Loucy (cell line): Measurements from ENCODE around the gene ASS1.

Experiments used
- H2AFZ ChIP-seq: fragments of 200-600 bp; sonication (generic); 2 replicates; pipeline ENCODE4 v1.6.0; 2016; ENCODE audit warnings: antibody characterized with exemption, mild to moderate bottlenecking, low read length, moderate library complexity
- H3F3A ChIP-seq: fragments of 200-600 bp; 2 replicates; pipeline ENCODE4 v1.6.0; 2016; ENCODE audit warnings: antibody characterized with exemption, low read depth, mild to moderate bottlenecking
- H3K27me3 ChIP-seq: fragments of 200-600 bp; sonication (generic); 2 replicates; pipeline ENCODE4 v1.6.1; 2014; ENCODE audit warnings: low read length, mild to moderate bottlenecking; ENCODE audit not compliant: insufficient read depth, poor library complexity, severe bottlenecking
- H3K36me3 ChIP-seq: fragments of 200-600 bp; sonication (generic); 2 replicates; pipeline ENCODE4 v1.6.1; 2016; ENCODE audit warnings: low read length; ENCODE audit not compliant: insufficient read depth
- H3K4me1 ChIP-seq: fragments of 200-600 bp; sonication (generic); 2 replicates; pipeline ENCODE4 v1.5.1; 2014; ENCODE audit warnings: low read length, mild to moderate bottlenecking; ENCODE audit not compliant: insufficient read depth, poor library complexity, severe bottlenecking
- H3K4me2 ChIP-seq: fragments of 200-600 bp; sonication (generic); 2 replicates; pipeline ENCODE4 v1.6.0; 2014; ENCODE audit warnings: antibody characterized with exemption, low read length, low read depth, mild to moderate bottlenecking; ENCODE audit not compliant: poor library complexity, severe bottlenecking
- H3K4me3 ChIP-seq: fragments of 200-600 bp; sonication (generic); 2 replicates; pipeline ENCODE4 v1.5.1; 2014; ENCODE audit warnings: low read length, mild to moderate bottlenecking, mixed read lengths; ENCODE audit not compliant: poor library complexity, severe bottlenecking
- H3K79me2 ChIP-seq: fragments of 200-600 bp; sonication (generic); 2 replicates; pipeline ENCODE4 v1.6.1; 2014; ENCODE audit warnings: low read length; ENCODE audit not compliant: insufficient read depth
- H3K9ac ChIP-seq: fragments of 200-600 bp; sonication (generic); 2 replicates; pipeline ENCODE4 v1.6.0; 2014; ENCODE audit warnings: mild to moderate bottlenecking, low read depth, low read length, moderate library complexity; ENCODE audit not compliant: poor library complexity, severe bottlenecking
- H3K9me2 ChIP-seq: fragments of 200-600 bp; sonication (generic); replicated peaks from 2 replicates; pipeline ENCODE4 v1.6.1; 2016; ENCODE audit warnings: low read depth, low read length, mixed read lengths
- H3K9me3 ChIP-seq: fragments of 200-600 bp; sonication (generic); 2 replicates; pipeline ENCODE4 v1.6.1; 2014; ENCODE audit warnings: mild to moderate bottlenecking, antibody characterized with exemption, low read length, low read depth; ENCODE audit not compliant: insufficient read depth
- H4K20me1 ChIP-seq: fragments of 200-600 bp; sonication (generic); 2 replicates; pipeline ENCODE4 v1.6.0; 2014; ENCODE audit warnings: antibody characterized with exemption, low read length, mild to moderate bottlenecking; ENCODE audit not compliant: insufficient read depth, poor library complexity, severe bottlenecking
- EZH2phosphoT487 ChIP-seq: fragments of 200-600 bp; IDR thresholded peaks from 2 replicates; pipeline ENCODE4 v1.6.1; 2018; ENCODE audit warnings: antibody characterized with exemption, mild to moderate bottlenecking, moderate library complexity, borderline replicate concordance
- TF ChIP-seq, protein P1 (sequence below): fragments of 200-600 bp; sonication (generic); conservative IDR thresholded peaks from 2 replicates; pipeline ENCODE4 v1.5.1; 2014; ENCODE audit warnings: mild to moderate bottlenecking, antibody characterized with exemption, low read length

The ASS1 gene

GRCh38 chr9:130437011-130437789 lies 7.6 kb upstream of the ASS1 start:
- Histone ChIP-seq H3K9ac (no peak overlapping the region), H4K20me1 (no peaks in the 10 kb centered on the region), H3K27me3 (no peaks in the 10 kb centered on the region), H3K79me2 (no peaks in the 10 kb centered on the region), H2AFZ (no peak overlapping the region), H3K9me2 (no peaks in the 10 kb centered on the region), H3F3A (no peaks in the 10 kb centered on the region), H3K4me2 (no peak overlapping the region), H3K36me3 (no peaks in the 10 kb centered on the region), H3K4me3 (no peak overlapping the region), H3K9me3 (no peaks in the 10 kb centered on the region), H3K4me1 (no peaks in the 10 kb centered on the region)
- TF ChIP-seq EZH2phosphoT487: no peak
- TF ChIP-seq, protein P1, sequence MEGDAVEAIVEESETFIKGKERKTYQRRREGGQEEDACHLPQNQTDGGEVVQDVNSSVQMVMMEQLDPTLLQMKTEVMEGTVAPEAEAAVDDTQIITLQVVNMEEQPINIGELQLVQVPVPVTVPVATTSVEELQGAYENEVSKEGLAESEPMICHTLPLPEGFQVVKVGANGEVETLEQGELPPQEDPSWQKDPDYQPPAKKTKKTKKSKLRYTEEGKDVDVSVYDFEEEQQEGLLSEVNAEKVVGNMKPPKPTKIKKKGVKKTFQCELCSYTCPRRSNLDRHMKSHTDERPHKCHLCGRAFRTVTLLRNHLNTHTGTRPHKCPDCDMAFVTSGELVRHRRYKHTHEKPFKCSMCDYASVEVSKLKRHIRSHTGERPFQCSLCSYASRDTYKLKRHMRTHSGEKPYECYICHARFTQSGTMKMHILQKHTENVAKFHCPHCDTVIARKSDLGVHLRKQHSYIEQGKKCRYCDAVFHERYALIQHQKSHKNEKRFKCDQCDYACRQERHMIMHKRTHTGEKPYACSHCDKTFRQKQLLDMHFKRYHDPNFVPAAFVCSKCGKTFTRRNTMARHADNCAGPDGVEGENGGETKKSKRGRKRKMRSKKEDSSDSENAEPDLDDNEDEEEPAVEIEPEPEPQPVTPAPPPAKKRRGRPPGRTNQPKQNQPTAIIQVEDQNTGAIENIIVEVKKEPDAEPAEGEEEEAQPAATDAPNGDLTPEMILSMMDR: no peak

DNA sequence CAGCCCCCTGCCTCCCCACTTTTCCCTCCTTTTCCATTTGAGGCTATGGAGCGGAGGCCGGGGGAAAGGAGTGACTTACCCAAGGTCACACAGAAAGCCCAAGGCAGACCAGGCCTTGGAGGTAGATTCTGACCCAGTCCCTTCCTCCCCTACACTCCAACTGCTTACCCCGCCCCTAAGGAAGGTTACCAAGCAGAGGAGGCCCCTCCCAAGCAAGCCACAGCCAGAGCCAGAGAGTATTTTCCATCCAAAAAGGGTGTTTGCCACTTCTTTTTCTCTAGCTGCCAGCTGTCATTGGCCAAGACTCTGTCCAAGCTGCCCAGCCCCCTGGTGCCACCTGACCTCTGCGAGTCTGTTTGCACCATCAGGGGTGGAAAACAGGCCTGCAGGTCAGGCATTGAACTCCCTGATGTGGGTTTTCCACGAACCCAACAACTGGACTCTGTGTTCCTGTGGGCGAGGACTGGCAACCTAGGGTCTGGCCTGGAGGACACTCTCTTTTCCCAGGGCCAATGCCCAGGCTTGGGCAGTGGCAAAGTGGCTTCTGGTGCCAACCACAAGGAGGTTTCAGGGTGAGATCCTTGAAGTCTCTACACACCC lies 6.3 kb upstream of the ASS1 start:
- Histone ChIP-seq H3K9me2 (no peaks in the 10 kb centered on the region), H3K9ac (no peak overlapping the region), H3F3A (no peaks in the 10 kb centered on the region), H3K36me3 (no peaks in the 10 kb centered on the region), H2AFZ (no peak overlapping the region), H3K27me3 (no peaks in the 10 kb centered on the region), H4K20me1 (no peaks in the 10 kb centered on the region), H3K79me2 (no peaks in the 10 kb centered on the region), H3K9me3 (no peaks in the 10 kb centered on the region), H3K4me1 (no peaks in the 10 kb centered on the region), H3K4me3 (no peak overlapping the region), H3K4me2 (no peak overlapping the region)
- no peak for TF ChIP-seq EZH2phosphoT487
- TF ChIP-seq, protein P1: no peak

DNA sequence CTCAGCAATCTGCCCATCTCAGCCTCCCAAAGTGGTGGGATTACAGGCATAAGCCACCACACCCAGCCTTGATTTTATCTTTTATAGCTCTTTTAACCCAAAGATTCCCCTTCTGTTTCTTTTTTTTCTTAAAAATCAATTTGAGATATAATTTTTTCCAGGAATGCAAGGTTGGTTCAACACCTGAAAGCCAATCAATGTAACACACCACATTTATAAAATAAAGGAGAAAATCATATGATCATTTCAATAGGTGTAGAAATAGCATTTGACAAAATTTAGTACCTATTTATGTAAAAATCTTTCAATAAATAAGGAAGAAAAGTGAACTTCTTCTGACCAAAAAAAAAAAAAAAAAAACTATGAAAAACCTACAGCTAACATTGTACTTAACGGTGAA lies 3.7 kb upstream of the ASS1 start:
- no peaks in the 10 kb centered on the region for H4K20me1 ChIP-seq
- no peak overlapping the region for H3K4me3 ChIP-seq
- no peaks in the 10 kb centered on the region for H3K4me1 ChIP-seq
- no peaks in the 10 kb centered on the region for H3F3A ChIP-seq
- H3K36me3 ChIP-seq: no peaks in the 10 kb centered on the region
- no peak overlapping the region for H2AFZ ChIP-seq
- H3K79me2 ChIP-seq: no peaks in the 10 kb centered on the region
- H3K9ac ChIP-seq: no peak overlapping the region
- TF ChIP-seq, protein P1: no peak
- TF ChIP-seq EZH2phosphoT487: no peak
- H3K9me2 ChIP-seq: no peaks in the 10 kb centered on the region
- no peak overlapping the region for H3K4me2 ChIP-seq
- H3K9me3 ChIP-seq: no peaks in the 10 kb centered on the region
- H3K27me3 ChIP-seq: no peaks in the 10 kb centered on the region
